Measurements from ENCODE around the gene PTEN. TPM values are rescaled to one million over a fixed set of nuclear protein-coding genes. Genes with fewer than 3 reads are reported as not detected.
"Not testable (repeated sequence)": the region's sequence is repeated elsewhere in the genome, so short reads cannot be mapped to it uniquely, and the experiment has no call there.

Gene PTEN
- total and polyA plus RNA-seq, 9 of the 15 experiments (the other 6 are each of a cell fraction or from before 2014, with no cell fraction given) = 8.4 to 56.9 (median 22.2) TPM

- POLR2A ChIA-PET = interaction anchor here (0.6 kb wide), 1 partner anchor 84 kb away, joined by 3 read pairs; no protein-coding TSS in a partner anchor
- BruUV-seq (replicated peaks); ATAC-seq; H3K9me1 ChIP-seq (ENCODE audit: control insufficient read depth, insufficient read depth, low read length); H3K4me1 ChIP-seq (replicated peaks in 1 of 2; ENCODE audit: control insufficient read depth in 2 of 2, insufficient read depth in 2 of 2, low read length in 2 of 2); H3K9me3 ChIP-seq (replicated peaks; ENCODE audit: control insufficient read depth, insufficient read depth, low read depth, low read length); H3K4me3 ChIP-seq; FAIRE-seq; H3K27ac ChIP-seq (ENCODE audit: extremely low read depth, low read depth, low read length); H3K9ac ChIP-seq (ENCODE audit: insufficient read depth in 1 of 2, low read depth in 2 of 2, low read length in 2 of 2); CTCF ChIA-PET (ENCODE audit: low intra/inter-chr PET ratio); H3K27me3 ChIP-seq (ENCODE audit: control insufficient read depth in 2 of 2, insufficient read depth in 2 of 2, low read length in 2 of 2); H3K4me2 ChIP-seq (ENCODE audit: insufficient read depth, low read length); DNase-seq (ENCODE audit: extremely low read depth in 1 of 4, low spot score in 3 of 4); H4K20me1 ChIP-seq (replicated peaks; ENCODE audit: control insufficient read depth, insufficient read depth, low read length); H2AFZ ChIP-seq (ENCODE audit: low read depth, low read length); H3K36me3 ChIP-seq (ENCODE audit: control insufficient read depth, insufficient read depth, low read length); intact Hi-C loops (cut with micrococcal nuclease); in situ Hi-C loops (cut with MboI): not testable (repeated sequence)
- WGBS (ENCODE audit: insufficient coverage, low coverage, missing lambda C conversion rate) = 100% methylated on average over 5 of the region's 5 CpGs
- peak; percentile 24 to 50; a peak in 2 of 4 replicates for TF ChIP-seq KDM1A (IDR thresholded peaks at IDR 0.05)
- TF ChIP-seq BCOR (IDR thresholded peaks at IDR 0.05) = peak; percentile 65; the same call in 1 of the 2 replicates
- TF ChIP-seq ZNF146 (CRISPR knock-in tag; IDR thresholded peaks at IDR 0.05; ENCODE audit: unreplicated experiment) = peak; percentile 86
- TF ChIP-seq HDAC2 (IDR thresholded peaks at IDR 0.05) = 0 out of 2 replicates have a peak, but pooled peaks have one; percentile 17
- H3K79me2 ChIP-seq (ENCODE audit: control insufficient read depth, insufficient read depth, low read length) = peaks cover 55% of the 10 kb centered on the region
These were observed 18.1 kb downstream of the PTEN start for GRCh38 chr10:87881373-87882059.

- intact Hi-C loops (cut with micrococcal nuclease) (no loop called here), in situ Hi-C loops (cut with MboI) (no loop called here)
- Histone ChIP-seq H3K9me1 (ENCODE audit: control insufficient read depth, insufficient read depth, low read length) (no peaks in the 10 kb centered on the region), H3K9me3 (replicated peaks; ENCODE audit: control insufficient read depth, insufficient read depth, low read depth, low read length) (no peaks in the 10 kb centered on the region), H3K27me3 (ENCODE audit: control insufficient read depth in 2 of 2, insufficient read depth in 2 of 2, low read length in 2 of 2) (no peaks in the 10 kb centered on the region), H3K9ac (ENCODE audit: insufficient read depth in 1 of 2, low read depth in 2 of 2, low read length in 2 of 2) (no peak overlapping the region), H2AFZ (ENCODE audit: low read depth, low read length) (no peak overlapping the region), H3K36me3 (ENCODE audit: control insufficient read depth, insufficient read depth, low read length) (peaks cover 14% of the 10 kb centered on the region; the same call in 2 of the 3 replicates), H3K4me2 (ENCODE audit: insufficient read depth, low read length) (no peak overlapping the region), H3K4me3 (no peak overlapping the region), H3K27ac (ENCODE audit: extremely low read depth, low read depth, low read length) (no peak overlapping the region), H3K4me1 (replicated peaks in 1 of 2; ENCODE audit: control insufficient read depth in 2 of 2, insufficient read depth in 2 of 2, low read length in 2 of 2) (no peaks in the 10 kb centered on the region; a peak in 1 of 5 replicates), H4K20me1 (replicated peaks; ENCODE audit: control insufficient read depth, insufficient read depth, low read length) (no peaks in the 10 kb centered on the region), H3K79me2 (ENCODE audit: control insufficient read depth, insufficient read depth, low read length) (peaks cover 44% of the 10 kb centered on the region)
- 66% methylated on average over 2 of the region's 2 CpGs for WGBS (ENCODE audit: insufficient coverage, low coverage, missing lambda C conversion rate)
- ChIA-PET CTCF (ENCODE audit: low intra/inter-chr PET ratio) (no interaction called here), POLR2A (interaction anchor here (0.6 to 1.0 kb wide), 2 partner anchors 20 to 60 kb away, joined by 3 read pairs; partner anchors contain the start of genes KLLN and PTEN)
- ATAC-seq (no peak), DNase-seq (ENCODE audit: extremely low read depth in 1 of 4, low spot score in 3 of 4) (no peak), FAIRE-seq (no peak)
- BruUV-seq (replicated peaks) = no TSS peak
- no peak for TF ChIP-seq NELFE (IDR thresholded peaks at IDR 0.05; ENCODE audit: insufficient read depth, insufficient read length)
- no peak for TF ChIP-seq ZMIZ1 (IDR thresholded peaks at IDR 0.05; ENCODE audit: low read depth in 2 of 2, low read length in 2 of 2)
- TF ChIP-seq, protein P1, sequence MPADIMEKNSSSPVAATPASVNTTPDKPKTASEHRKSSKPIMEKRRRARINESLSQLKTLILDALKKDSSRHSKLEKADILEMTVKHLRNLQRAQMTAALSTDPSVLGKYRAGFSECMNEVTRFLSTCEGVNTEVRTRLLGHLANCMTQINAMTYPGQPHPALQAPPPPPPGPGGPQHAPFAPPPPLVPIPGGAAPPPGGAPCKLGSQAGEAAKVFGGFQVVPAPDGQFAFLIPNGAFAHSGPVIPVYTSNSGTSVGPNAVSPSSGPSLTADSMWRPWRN (IDR thresholded peaks at IDR 0.05; ENCODE audit: low read depth) = no peak
- TF ChIP-seq TEAD2 (tag; IDR thresholded peaks at IDR 0.05) = no peak
- TF ChIP-seq GTF2F1 (IDR thresholded peaks at IDR 0.05; ENCODE audit: low read depth, low read length) = no peak
- TF ChIP-seq MYNN (IDR thresholded peaks at IDR 0.05) = no peak
- no peak for TF ChIP-seq MYNN (CRISPR knock-in tag; IDR thresholded peaks at IDR 0.05)
These were observed 19.3 kb downstream of the PTEN start for GRCh38 chr10:87882555-87883294.

Data from K562 (cell line).